Stimulated activated CD4-positive, alpha-beta T cell treated with anti-CD3 and anti-CD28 coated beads, Interleukin-4, amount 100 ng/mL, for 1 hour (primary cell): ENCODE data around the gene TST.

ENCODE experiments used
- DNase-seq: peaks from one replicate; pipeline ENCODE4 v3.0.0-alpha.2; 2020

Gene TST

GRCh38 chr22:37053310-37054055 lies 34.2 kb upstream of the TST start:
- no peak for DNase-seq

GRCh38 chr22:37052386-37053309 lies 33.4 kb upstream of the TST start:
- no peak for DNase-seq

GRCh38 chr22:37051391-37052385 lies 32.4 kb upstream of the TST start, which contains the start of gene KCTD17:
Gene KCTD17 (plus strand): TSS chr22:37051742. CDS start chr22:37051761, 19 bp downstream.
- peak; percentile 79 for DNase-seq

- no peak for DNase-seq
Observed at GRCh38 chr22:37050913-37051312, 31.7 kb upstream of the TST start.

GRCh38 chr22:37049224-37049623 lies 30.0 kb upstream of the TST start:
- DNase-seq = no peak

- no peak for DNase-seq
Observed at GRCh38 chr22:37048133-37048532, 28.9 kb upstream of the TST start.

GRCh38 chr22:37047006-37047405 lies 27.8 kb upstream of the TST start:
- DNase-seq = no peak

- no peak for DNase-seq
Observed at GRCh38 chr22:37046589-37046988, 27.3 kb upstream of the TST start.

- no peak for DNase-seq
Observed at GRCh38 chr22:37045958-37046357, 26.7 kb upstream of the TST start.

GRCh38 chr22:37044634-37045625 lies 25.7 kb upstream of the TST start:
- no peak for DNase-seq

GRCh38 chr22:37043828-37044538 lies 24.7 kb upstream of the TST start:
- DNase-seq = peak; percentile 46

- no peak for DNase-seq
Observed at GRCh38 chr22:37043209-37043827, 24.1 kb upstream of the TST start.

- no peak for DNase-seq
Observed at GRCh38 chr22:37039466-37039865, 20.2 kb upstream of the TST start.

GRCh38 chr22:37037669-37038068 lies 18.4 kb upstream of the TST start:
- DNase-seq = no peak

- no peak for DNase-seq
Observed at GRCh38 chr22:37036655-37037377, 17.6 kb upstream of the TST start.

- no peak for DNase-seq
Observed at GRCh38 chr22:37033605-37034430, 14.6 kb upstream of the TST start.

GRCh38 chr22:37032535-37033460 lies 13.6 kb upstream of the TST start:
- no peak for DNase-seq
